SK-N-MC (cell line): ENCODE results near the gene SDC3.

Experiments
- DNase-seq: peaks from one replicate; pipeline ENCODE4 v3.0.0-alpha.2; 2011; ENCODE audit warnings: low read depth, low spot score
- H3K27ac ChIP-seq: fragments of 200-600 bp; sonication (generic); 2 replicates; pipeline ENCODE4 v1.5.1; 2016; ENCODE audit warnings: mixed run types
- H3K36me3 ChIP-seq: fragments of 200-600 bp; sonication (generic); 2 replicates; pipeline ENCODE4 v1.6.1; 2017; ENCODE audit warnings: antibody characterized with exemption, low read length, mixed read lengths; ENCODE audit not compliant: insufficient read depth
- H3K4me3 ChIP-seq: fragments of 200-600 bp; sonication (generic); 2 replicates; pipeline ENCODE4 v1.5.1; 2016
- H3K9ac ChIP-seq: fragments of 200-600 bp; sonication (generic); 2 replicates; pipeline ENCODE4 v1.8.0; 2017; ENCODE audit warnings: mixed run types, mixed read lengths; ENCODE audit not compliant: insufficient read length
- H3K9me3 ChIP-seq: fragments of 200-600 bp; sonication (generic); 2 replicates; pipeline ENCODE4 v1.6.1; 2017; ENCODE audit warnings: low read depth, mild to moderate bottlenecking, antibody characterized with exemption, low read length, moderate library complexity, mixed read lengths
- EZH2 ChIP-seq: fragments of 200-600 bp; sonication (generic); IDR thresholded peaks from one replicate; pipeline ENCODE4 v1.6.1; 2017; ENCODE audit warnings: antibody characterized with exemption
- FOXP2 ChIP-seq: optimal IDR thresholded peaks from 2 replicates; pipeline ENCODE3; 2011; ENCODE audit warnings: mild to moderate bottlenecking, moderate library complexity; ENCODE audit not compliant: insufficient read depth; ENCODE audit errors: extremely low read length, control extremely low read depth
- POLR2AphosphoS5 ChIP-seq: IDR thresholded peaks from 2 replicates; pipeline ENCODE4 v1.6.1; 2012; ENCODE audit warnings: mild to moderate bottlenecking, low read depth, low read length, borderline replicate concordance

SDC3 gene

DNA sequence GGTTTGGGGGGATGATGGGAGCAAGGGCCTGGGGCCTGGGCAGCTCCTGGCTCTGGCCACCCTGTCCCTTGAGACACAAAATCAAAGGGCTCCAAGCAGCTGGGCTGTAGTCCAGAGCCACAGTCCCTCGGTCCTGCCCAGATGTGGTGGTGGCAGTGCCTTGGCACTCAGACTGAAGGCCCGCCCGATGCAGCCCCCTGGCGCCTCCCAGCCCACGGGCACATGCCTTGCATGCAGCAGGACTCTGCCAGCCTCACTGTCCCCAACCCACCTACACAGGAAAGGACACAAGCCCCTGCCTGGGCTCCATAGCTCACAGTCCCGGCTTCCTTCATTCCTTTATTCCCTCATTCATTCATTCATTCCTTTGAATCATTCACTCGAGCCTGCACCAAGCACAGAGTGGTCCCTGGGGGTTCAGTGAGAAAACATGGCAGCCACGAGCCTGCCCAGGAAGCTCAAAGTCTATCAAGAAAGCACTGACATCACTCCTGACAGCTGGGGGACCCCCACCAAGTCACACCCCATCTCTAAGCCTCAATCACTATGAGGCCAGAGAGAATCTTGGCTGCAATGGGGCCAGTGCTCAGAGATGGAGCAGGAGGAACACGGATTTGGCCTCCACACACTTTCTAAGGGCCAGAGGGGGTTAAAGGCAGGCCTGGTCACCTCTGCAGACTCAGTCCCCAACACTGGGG is 5.8 kb downstream of the SDC3 start:
- Histone ChIP-seq H3K36me3 (no peaks in the 10 kb centered on the region), H3K27ac (no peak overlapping the region), H3K9me3 (no peaks in the 10 kb centered on the region), H3K9ac (no peak overlapping the region), H3K4me3 (no peak overlapping the region)
- no peak for TF ChIP-seq EZH2
- no peak for TF ChIP-seq POLR2AphosphoS5
- no peak for TF ChIP-seq FOXP2
- DNase-seq: no peak

DNA sequence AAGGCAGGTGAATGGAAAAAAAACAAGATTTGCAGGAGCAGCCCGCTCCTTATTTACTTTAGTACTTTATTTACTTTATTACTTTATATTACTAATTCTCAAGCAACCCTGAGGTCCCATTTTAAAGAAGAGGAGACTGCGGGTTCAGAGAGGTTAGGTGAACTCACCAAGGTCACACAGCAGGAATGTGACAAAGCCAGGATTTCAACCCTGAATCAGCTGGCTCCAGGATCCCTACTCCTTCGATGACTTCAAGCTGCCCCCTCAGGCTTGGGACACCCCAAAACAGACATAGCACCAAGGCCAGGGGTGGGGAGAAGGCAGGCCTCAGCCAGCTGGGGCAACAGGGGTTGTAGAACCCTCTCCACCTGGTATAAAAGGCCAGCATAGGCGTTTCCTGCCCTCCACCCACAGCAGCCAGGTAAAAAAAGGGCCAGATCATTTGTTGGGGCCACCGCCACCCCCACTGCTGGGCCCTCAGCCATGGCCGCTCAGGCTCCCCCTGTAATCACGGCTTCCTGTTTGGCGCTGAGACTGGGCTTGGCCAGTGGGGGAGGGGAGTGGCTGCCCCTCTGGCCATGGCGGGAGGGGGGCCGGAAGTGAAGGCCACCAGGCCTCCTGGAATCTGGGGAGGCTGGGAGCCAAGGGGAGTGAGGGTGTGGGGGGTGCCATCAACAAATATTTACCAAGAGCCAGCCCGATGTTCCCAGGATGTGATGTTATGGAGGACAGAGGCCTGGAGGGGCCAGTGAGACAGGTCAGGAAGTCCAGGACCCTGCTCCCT is 6.6 kb downstream of the SDC3 start:
- no peak overlapping the region for H3K27ac ChIP-seq
- H3K36me3 ChIP-seq: no peaks in the 10 kb centered on the region
- TF ChIP-seq POLR2AphosphoS5: no peak
- TF ChIP-seq FOXP2: no peak
- no peak for TF ChIP-seq EZH2

DNA sequence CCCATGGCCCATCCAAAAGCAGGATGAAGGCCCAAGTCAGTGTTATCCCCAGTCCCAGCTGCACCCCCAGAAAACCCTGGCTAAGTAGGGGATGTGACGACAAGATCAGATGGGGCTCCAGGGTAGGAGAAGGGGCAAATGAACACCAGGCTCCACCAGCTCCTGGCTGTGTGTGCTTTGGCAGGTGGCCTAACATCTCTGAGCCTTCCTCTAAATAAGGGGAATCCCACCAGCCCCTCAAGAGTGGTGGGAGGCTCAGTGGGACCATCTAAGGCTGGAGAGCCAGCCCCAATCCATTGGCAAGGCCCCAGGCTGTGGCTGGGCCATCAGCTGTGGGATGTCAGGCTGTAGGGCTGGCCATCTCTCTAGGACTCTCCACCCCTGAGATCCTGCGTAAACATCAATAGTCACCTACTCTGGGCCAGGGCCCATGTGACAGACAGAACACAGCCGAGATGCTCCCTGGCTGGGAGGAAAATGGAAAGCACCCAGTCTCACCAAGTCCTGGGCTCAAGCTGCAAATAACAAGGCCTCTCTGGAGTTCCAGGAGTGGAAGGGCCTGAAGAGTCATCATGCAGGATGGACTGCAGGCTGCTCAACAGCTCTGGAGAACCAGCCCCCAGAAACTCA is 7.5 kb downstream of the SDC3 start:
- no peaks in the 10 kb centered on the region for H3K9me3 ChIP-seq
- H3K4me3 ChIP-seq: no peak overlapping the region
- no peaks in the 10 kb centered on the region for H3K36me3 ChIP-seq
- H3K27ac ChIP-seq: no peak overlapping the region
- DNase-seq: no peak
- no peak overlapping the region for H3K9ac ChIP-seq
- TF ChIP-seq POLR2AphosphoS5 (no peak), EZH2 (no peak), FOXP2 (no peak)

More for the DNA sequence above, 6.6 kb downstream of the SDC3 start:
- H3K4me3 ChIP-seq: no peak overlapping the region
- DNase-seq: no peak
- no peak overlapping the region for H3K9ac ChIP-seq
- no peaks in the 10 kb centered on the region for H3K9me3 ChIP-seq

DNA sequence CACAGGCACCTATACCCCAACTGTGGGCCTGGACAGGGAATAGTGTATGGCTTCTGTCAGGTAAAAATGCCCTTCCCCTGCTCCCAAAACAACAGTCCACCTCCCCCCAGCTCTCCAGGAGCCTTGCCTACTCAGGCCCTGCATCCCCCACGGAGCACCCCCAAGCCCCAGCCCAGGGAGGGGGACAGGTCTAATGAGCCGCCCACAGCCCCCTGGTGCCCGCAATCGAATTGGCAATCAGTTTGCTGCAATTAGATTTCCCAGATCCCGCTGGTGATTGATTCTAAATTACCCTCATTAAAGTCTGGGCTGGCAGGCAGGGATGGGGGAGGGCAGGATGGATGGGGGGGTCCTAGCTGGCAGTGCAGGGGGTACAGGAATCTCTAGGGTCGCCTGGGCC is 8.1 kb downstream of the SDC3 start:
- Histone ChIP-seq H3K4me3 (no peak overlapping the region), H3K9me3 (no peaks in the 10 kb centered on the region), H3K27ac (no peak overlapping the region), H3K36me3 (no peaks in the 10 kb centered on the region), H3K9ac (no peak overlapping the region)
- DNase-seq: no peak
- TF ChIP-seq EZH2: no peak
- TF ChIP-seq FOXP2: no peak
- TF ChIP-seq POLR2AphosphoS5: no peak

DNA sequence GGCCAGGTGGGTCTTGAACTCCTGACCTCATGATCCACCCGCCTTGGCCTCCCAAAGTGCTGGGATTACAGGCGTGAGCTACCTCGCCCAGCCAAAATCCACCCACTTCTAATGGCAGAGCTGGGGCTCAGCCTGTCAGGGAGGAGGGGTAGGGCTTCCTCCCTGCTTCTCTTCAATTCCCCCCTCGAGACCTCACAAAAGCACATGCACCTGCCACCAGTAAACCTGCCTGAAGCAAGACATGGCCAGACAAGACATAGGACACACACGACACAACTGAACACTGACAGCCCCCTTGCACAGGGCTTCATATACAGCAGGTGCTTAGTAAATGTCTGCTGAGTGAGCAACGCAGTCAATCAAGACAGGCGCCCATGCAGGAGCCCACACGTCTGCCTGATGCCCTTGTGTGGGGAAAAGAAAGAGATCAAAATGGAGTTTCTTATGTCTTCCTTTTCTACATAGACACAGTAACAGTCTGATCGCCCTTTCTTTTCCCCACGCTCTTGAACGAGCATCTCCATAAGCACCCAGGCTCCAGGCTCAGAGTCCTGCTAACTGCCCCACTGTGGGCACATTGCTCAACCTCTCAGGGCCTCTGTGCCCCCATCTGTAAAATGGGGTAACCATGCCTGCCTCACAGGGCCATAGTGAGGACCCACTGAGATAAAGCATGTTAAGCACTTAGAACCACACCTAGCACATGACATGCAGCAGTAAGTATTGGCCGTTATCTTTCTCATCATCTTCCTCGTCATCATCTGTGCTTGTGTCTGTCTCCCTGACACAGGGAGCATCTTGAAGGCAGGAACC is 8.8 kb downstream of the SDC3 start:
- no peak overlapping the region for H3K9ac ChIP-seq
- no peaks in the 10 kb centered on the region for H3K9me3 ChIP-seq
- no peak overlapping the region for H3K4me3 ChIP-seq
- DNase-seq: no peak
- H3K27ac ChIP-seq: no peak overlapping the region
- H3K36me3 ChIP-seq: no peaks in the 10 kb centered on the region
- TF ChIP-seq POLR2AphosphoS5 (no peak), FOXP2 (no peak), EZH2 (no peak)

DNA sequence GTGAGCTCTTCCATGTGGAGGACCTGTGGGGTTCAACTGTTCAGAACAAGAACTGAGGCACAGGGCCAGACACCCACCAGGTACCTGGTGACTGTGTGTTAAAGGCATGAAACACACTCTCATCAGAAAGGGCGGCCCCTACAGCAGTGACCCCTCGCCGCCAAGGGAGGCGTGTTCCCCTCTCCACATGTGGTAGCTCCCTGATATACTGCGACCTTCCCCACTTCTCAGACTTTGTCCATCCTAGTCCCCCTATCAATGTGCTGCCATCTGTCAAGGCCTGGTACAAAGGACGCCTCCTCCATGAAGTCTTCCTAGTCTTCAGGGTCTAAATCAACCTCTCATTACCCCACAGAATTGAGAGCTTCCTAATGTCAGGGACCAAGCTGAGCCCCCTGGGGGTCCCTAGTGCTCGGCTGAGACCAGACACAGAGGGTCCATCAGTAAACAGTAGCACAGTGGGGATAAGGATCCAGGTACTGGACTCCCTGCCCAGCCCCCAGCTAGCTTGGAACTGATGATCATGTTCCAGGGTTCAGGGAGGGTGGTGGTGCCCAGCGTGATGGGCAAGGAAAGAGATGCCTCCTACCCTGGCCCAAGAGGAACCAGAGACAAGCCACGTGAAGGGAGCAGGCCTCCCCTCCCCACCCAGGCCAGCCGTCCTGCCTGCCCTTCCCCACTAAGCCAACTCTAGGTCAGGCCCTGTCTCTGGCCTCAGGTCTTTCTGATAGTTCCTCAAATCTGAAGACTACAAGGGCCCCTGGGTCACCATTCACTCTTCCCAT is 10.3 kb downstream of the SDC3 start:
- Histone ChIP-seq H3K36me3 (no peaks in the 10 kb centered on the region), H3K9ac (no peak overlapping the region), H3K9me3 (no peaks in the 10 kb centered on the region), H3K27ac (no peak overlapping the region), H3K4me3 (no peak overlapping the region)
- TF ChIP-seq FOXP2 (no peak), POLR2AphosphoS5 (no peak), EZH2 (no peak)
- no peak for DNase-seq

DNA sequence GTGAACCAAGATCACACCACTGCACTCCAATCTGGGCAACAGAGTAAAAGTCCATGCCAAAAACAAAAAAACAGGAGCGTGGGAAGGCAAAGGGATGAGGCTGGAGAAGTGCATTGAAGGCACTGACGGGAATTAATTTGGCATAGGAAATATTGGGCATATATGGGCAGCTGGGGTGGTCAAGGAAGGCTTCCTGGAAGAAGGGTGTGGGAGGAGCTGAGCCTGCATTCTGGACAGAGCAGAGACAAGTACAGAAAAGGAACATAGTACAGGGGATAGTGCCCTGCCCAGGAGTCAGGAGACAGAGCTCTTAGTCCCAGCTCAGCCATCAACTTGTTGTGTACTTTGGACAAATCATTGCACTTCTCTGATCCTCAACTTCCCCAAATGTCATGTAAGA is 11.7 kb downstream of the SDC3 start:
- H3K9ac ChIP-seq: no peak overlapping the region
- H3K4me3 ChIP-seq: no peak overlapping the region
- no peak overlapping the region for H3K27ac ChIP-seq
- TF ChIP-seq POLR2AphosphoS5 (no peak), EZH2 (no peak), FOXP2 (no peak)
- H3K9me3 ChIP-seq: no peaks in the 10 kb centered on the region
- H3K36me3 ChIP-seq: no peaks in the 10 kb centered on the region
- no peak for DNase-seq
